Coronary artery (tissue), 2 donors: Measurements from ENCODE around the gene CCR2.
"Not testable (repeated sequence)": the region's sequence is repeated elsewhere in the genome, so short reads cannot be mapped to it uniquely, and the experiment has no call there.

ENCODE experiments used
- DNase-seq: peaks from one replicate; pipeline ENCODE4 v3.0.0-alpha.2; 2017; ENCODE audit warnings: low spot score
- H3K27ac ChIP-seq, 2 donors: fragments of 200-600 bp; sonication (generic); one replicate each; pipeline ENCODE4 v1.5.1; 2016 to 2019
- H3K4me3 ChIP-seq: fragments of 200-600 bp; sonication (generic); 2 replicates; pipeline ENCODE4 v1.5.1; 2016; ENCODE audit warnings: mild to moderate bottlenecking, moderate library complexity
- CTCF ChIP-seq: fragments of 200-600 bp; sonication (generic); IDR thresholded peaks from one replicate; pipeline ENCODE4 v1.5.1; 2019; ENCODE audit warnings: antibody characterized with exemption

The CCR2 gene

GRCh38 chr3:46375814-46376213, 21.9 kb downstream of the CCR2 start:
- no peak for DNase-seq
- H3K27ac ChIP-seq: no peak overlapping the region
- no peak overlapping the region for H3K4me3 ChIP-seq
- TF ChIP-seq CTCF: no peak

GRCh38 chr3:46378426-46378942, 24.6 kb downstream of the CCR2 start:
- no peak for TF ChIP-seq CTCF
- Histone ChIP-seq H3K27ac (no peak overlapping the region), H3K4me3 (no peak overlapping the region)
- no peak for DNase-seq

GRCh38 chr3:46380471-46381221, 26.7 kb downstream of the CCR2 start:
- TF ChIP-seq CTCF: no peak
- H3K4me3 ChIP-seq: no peak overlapping the region
- H3K27ac ChIP-seq: peak overlapping the region in 1 of 2 donors; percentile 18

GRCh38 chr3:46381625-46382024, 27.7 kb downstream of the CCR2 start:
- DNase-seq: peak; percentile 57
- Histone ChIP-seq H3K27ac (no peak overlapping the region), H3K4me3 (no peak overlapping the region)
- TF ChIP-seq CTCF: no peak

More at GRCh38 chr3:46380471-46381221, 26.7 kb downstream of the CCR2 start:
- DNase-seq: peak; percentile 22

GRCh38 chr3:46383211-46383950, 29.5 kb downstream of the CCR2 start:
- H3K27ac ChIP-seq: no peak overlapping the region
- TF ChIP-seq CTCF: no peak
- DNase-seq: peak; percentile 50
- H3K4me3 ChIP-seq: no peak overlapping the region

GRCh38 chr3:46383951-46384330, 30.0 kb downstream of the CCR2 start:
- H3K4me3 ChIP-seq: no peak overlapping the region
- no peak overlapping the region for H3K27ac ChIP-seq
- no peak for TF ChIP-seq CTCF
- DNase-seq: no peak

- no peak overlapping the region for H3K4me3 ChIP-seq
- TF ChIP-seq CTCF: no peak
- no peak for DNase-seq
- no peak overlapping the region for H3K27ac ChIP-seq
Measured at GRCh38 chr3:46386205-46386604, 32.3 kb downstream of the CCR2 start.

GRCh38 chr3:46388847-46389246, 34.9 kb downstream of the CCR2 start:
- not testable (repeated sequence) for H3K4me3 ChIP-seq, DNase-seq, H3K27ac ChIP-seq
